OCI-LY3 (cell line): ENCODE results near the gene UGT1A5.

ENCODE experiments used
- H2AFZ ChIP-seq: fragments of 200-600, 300-600 bp; shearing (Covaris generic); 2 replicates; pipeline ENCODE4 v1.6.0; 2014; ENCODE audit warnings: antibody characterized with exemption, low read depth, low read length
- H3K27ac ChIP-seq: fragments of 200-600, 300-600 bp; sonication (generic); 2 replicates; pipeline ENCODE4 v1.5.1; 2014; ENCODE audit warnings: mild to moderate bottlenecking, low read length, moderate library complexity, mixed read lengths
- H3K27me3 ChIP-seq: fragments of 200-600, 300-600 bp; sonication (generic); 2 replicates; pipeline ENCODE4 v1.6.1; 2014; ENCODE audit warnings: low read depth, low read length, mixed read lengths
- H3K36me3 ChIP-seq: fragments of 200-600, 300-600 bp; sonication (generic); replicated peaks from 2 replicates; pipeline ENCODE3; 2014; ENCODE audit warnings: low read depth, low read length, mixed read lengths
- H3K4me1 ChIP-seq: fragments of 300-600, 200-600 bp; sonication (generic); 2 replicates; pipeline ENCODE4 v1.6.1; 2014; ENCODE audit warnings: low read length, mixed read lengths
- H3K4me2 ChIP-seq: fragments of 200-600, 300-600 bp; sonication (generic); 2 replicates; pipeline ENCODE4 v1.6.1; 2014; ENCODE audit warnings: low read length, mixed read lengths
- H3K4me3 ChIP-seq: fragments of 300-600, 200-600 bp; sonication (generic); 2 replicates; pipeline ENCODE4 v1.5.1; 2014; ENCODE audit warnings: antibody characterized with exemption, mild to moderate bottlenecking, low read length, moderate library complexity
- H3K79me2 ChIP-seq: fragments of 300-600, 200-600 bp; shearing (Covaris generic); 2 replicates; pipeline ENCODE4 v1.6.1; 2014; ENCODE audit warnings: mild to moderate bottlenecking, low read length, mixed read lengths
- H3K9ac ChIP-seq: fragments of 300-600, 200-600 bp; shearing (Covaris generic); 2 replicates; pipeline ENCODE4 v1.6.0; 2014; ENCODE audit warnings: mild to moderate bottlenecking, low read length, moderate library complexity
- H3K9me3 ChIP-seq: fragments of 200-600, 300-600 bp; shearing (Covaris generic); 2 replicates; pipeline ENCODE4 v1.6.1; 2014; ENCODE audit warnings: low read length, mixed read lengths; ENCODE audit not compliant: insufficient read depth
- H4K20me1 ChIP-seq: fragments of 200-600, 300-600 bp; sonication (generic); 2 replicates; pipeline ENCODE4 v1.6.1; 2016; ENCODE audit warnings: low read length, mixed read lengths; ENCODE audit not compliant: insufficient read depth
- EZH2phosphoT487 ChIP-seq: fragments of 200-600 bp; shearing (Covaris generic); IDR thresholded peaks from 2 replicates; pipeline ENCODE4 v1.6.1; 2018; ENCODE audit warnings: antibody characterized with exemption, mixed run types, low read depth
- TF ChIP-seq, protein P1 (sequence below): fragments of 200-600, 300-600 bp; sonication (generic); IDR thresholded peaks from 2 replicates; pipeline ENCODE4 v1.5.1; 2014; ENCODE audit warnings: antibody characterized with exemption, low read length, low read depth

Gene UGT1A5

DNA sequence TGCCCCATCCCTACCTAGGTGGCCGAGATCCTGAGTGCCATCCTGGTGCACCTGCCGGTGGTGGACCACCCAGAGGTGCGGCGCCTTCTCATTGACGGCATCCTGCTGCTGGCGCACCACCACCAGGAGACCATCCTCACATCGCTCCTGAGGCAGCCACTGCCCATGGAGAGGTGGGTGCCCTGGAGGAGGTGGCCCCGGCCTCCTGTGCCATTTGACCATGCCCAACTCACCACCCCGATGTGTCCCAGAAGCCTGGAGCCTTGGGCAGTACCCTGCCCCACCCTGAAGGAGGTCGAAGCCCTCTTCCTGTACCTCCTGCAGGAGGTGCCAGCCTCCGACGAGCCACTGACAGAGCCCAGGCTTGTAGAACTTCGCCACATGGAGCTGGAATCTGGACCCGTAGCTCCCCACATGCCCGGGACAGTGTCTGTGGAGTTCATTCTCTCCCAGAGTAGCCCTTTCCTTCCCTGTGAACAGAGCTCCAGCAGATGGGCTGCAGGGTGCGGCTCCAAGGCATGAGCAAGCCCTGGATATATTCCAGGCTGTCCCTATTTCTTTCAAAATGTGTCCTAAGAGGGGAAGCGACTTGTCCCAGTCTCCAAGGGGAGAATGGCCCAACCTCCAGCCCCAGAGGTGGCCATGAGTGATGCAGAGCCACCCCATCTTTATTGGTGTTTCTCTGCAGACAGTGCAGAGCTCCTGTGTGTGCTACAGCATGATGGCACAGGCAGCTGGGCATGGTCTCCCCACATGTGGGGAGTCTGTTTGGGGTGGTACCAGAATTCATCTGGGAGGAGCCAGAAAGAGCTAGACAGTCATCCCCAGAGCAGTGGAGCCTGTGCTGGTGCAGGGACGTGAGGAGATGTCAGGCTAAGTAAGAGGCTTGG, 107.4 kb downstream of the UGT1A5 start:
- no peak for TF ChIP-seq EZH2phosphoT487
- TF ChIP-seq, protein P1, sequence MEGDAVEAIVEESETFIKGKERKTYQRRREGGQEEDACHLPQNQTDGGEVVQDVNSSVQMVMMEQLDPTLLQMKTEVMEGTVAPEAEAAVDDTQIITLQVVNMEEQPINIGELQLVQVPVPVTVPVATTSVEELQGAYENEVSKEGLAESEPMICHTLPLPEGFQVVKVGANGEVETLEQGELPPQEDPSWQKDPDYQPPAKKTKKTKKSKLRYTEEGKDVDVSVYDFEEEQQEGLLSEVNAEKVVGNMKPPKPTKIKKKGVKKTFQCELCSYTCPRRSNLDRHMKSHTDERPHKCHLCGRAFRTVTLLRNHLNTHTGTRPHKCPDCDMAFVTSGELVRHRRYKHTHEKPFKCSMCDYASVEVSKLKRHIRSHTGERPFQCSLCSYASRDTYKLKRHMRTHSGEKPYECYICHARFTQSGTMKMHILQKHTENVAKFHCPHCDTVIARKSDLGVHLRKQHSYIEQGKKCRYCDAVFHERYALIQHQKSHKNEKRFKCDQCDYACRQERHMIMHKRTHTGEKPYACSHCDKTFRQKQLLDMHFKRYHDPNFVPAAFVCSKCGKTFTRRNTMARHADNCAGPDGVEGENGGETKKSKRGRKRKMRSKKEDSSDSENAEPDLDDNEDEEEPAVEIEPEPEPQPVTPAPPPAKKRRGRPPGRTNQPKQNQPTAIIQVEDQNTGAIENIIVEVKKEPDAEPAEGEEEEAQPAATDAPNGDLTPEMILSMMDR, result no peak
- Histone ChIP-seq H3K36me3 (no peaks in the 10 kb centered on the region), H3K27me3 (no peaks in the 10 kb centered on the region), H3K9ac (no peak overlapping the region), H4K20me1 (no peaks in the 10 kb centered on the region), H2AFZ (no peak overlapping the region), H3K27ac (no peak overlapping the region), H3K79me2 (no peaks in the 10 kb centered on the region), H3K4me1 (no peaks in the 10 kb centered on the region), H3K4me2 (no peak overlapping the region), H3K9me3 (no peaks in the 10 kb centered on the region), H3K4me3 (no peak overlapping the region)

DNA sequence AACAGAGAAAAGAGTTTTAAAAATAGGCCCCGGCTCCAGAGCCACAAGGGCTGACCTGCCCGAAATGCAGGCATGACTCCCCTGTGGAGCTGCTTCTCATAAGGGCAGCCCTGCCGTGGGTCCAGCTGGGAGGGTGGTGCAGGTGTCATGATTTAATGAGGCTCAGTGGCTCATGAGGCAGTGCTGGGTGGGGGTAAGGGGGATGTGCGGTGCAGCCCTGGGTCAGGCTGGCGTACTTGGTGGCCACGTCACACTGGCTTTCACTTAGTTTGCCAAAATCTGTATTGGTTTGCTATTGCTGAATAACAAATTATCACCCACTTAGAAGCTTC, 108.0 kb downstream of the UGT1A5 start:
- H3K4me1 ChIP-seq, result no peaks in the 10 kb centered on the region

DNA sequence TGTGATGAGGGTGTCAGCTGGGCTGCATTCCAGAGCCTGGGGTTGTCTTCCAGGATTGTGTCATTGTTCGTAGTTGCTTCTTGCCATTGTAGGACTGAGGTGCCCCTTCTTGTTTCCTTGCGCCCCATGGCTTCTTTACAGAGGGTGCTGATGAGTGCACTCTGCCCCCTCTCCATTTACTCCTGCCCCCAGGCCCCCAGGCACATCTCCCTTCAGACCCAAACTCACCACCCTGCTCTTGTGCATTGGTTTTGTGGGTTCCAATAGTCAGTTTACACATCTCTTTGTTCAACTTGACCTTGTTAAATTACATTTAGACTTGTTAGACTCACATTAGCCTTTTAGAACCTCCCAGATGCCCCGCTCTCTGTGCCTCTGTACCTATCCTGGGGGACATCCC, 108.5 kb downstream of the UGT1A5 start:
- H3K36me3 ChIP-seq, result no peaks in the 10 kb centered on the region
- H3K9ac ChIP-seq, result no peak overlapping the region
- TF ChIP-seq EZH2phosphoT487, result no peak
- TF ChIP-seq, protein P1, result no peak
- H3K9me3 ChIP-seq, result no peaks in the 10 kb centered on the region
- H3K4me1 ChIP-seq, result no peaks in the 10 kb centered on the region
- no peaks in the 10 kb centered on the region for H3K27me3 ChIP-seq
- no peak overlapping the region for H3K27ac ChIP-seq
- no peaks in the 10 kb centered on the region for H3K79me2 ChIP-seq
- no peak overlapping the region for H3K4me2 ChIP-seq
- no peak overlapping the region for H2AFZ ChIP-seq
- no peak overlapping the region for H3K4me3 ChIP-seq
- H4K20me1 ChIP-seq, result no peaks in the 10 kb centered on the region

More for the DNA sequence above, 108.0 kb downstream of the UGT1A5 start:
- TF ChIP-seq, protein P1, result no peak
- TF ChIP-seq EZH2phosphoT487, result no peak
- Histone ChIP-seq H3K9ac (no peak overlapping the region), H2AFZ (no peak overlapping the region), H3K79me2 (no peaks in the 10 kb centered on the region), H3K27me3 (no peaks in the 10 kb centered on the region), H3K4me2 (no peak overlapping the region), H4K20me1 (no peaks in the 10 kb centered on the region), H3K9me3 (no peaks in the 10 kb centered on the region), H3K27ac (no peak overlapping the region), H3K4me3 (no peak overlapping the region), H3K36me3 (no peaks in the 10 kb centered on the region)

DNA sequence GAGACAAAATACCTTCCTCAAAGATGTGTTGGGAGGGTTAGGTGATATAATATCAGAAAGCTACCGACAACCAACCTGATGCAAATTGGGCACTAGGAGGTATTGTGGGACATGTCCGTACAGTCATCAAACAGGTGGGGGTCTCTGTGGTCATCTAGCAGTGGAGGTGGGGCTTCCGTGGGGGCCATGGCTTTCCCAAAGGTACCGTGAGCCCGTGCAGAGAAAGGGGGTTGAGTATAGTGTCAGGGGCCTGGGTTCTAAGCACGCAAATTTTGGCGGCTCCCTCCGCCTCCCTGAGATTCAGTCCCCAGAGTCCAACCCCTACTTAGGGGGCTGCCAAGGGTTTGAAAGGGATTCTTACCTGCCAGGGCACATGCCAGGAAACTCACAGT, 109.0 kb downstream of the UGT1A5 start:
- TF ChIP-seq, protein P1, result no peak
- no peak for TF ChIP-seq EZH2phosphoT487
- Histone ChIP-seq H3K27ac (no peak overlapping the region), H3K4me1 (no peaks in the 10 kb centered on the region), H3K36me3 (no peaks in the 10 kb centered on the region), H3K79me2 (no peaks in the 10 kb centered on the region), H3K27me3 (no peaks in the 10 kb centered on the region), H3K9ac (no peak overlapping the region), H3K4me3 (no peak overlapping the region), H3K4me2 (no peak overlapping the region), H3K9me3 (no peaks in the 10 kb centered on the region), H2AFZ (no peak overlapping the region), H4K20me1 (no peaks in the 10 kb centered on the region)
